Limb (tissue), 2 donors: ENCODE measurements around the gene CD93.

Source experiments
- DNase-seq, 2 donors: peaks; one replicate each; pipeline ENCODE4 v3.0.0-alpha.2; 2016; ENCODE audit errors: extremely low spot score in 2 of 2

CD93 gene

GRCh38 chr20:23086056-23086566 is at the start of gene CD93:
TSS of gene CD93 (minus strand) at chr20:23086324. CDS start at chr20:23086192, 132 bp downstream.
- no peak for DNase-seq

GRCh38 chr20:23133560-23133998 is 47.5 kb upstream of the CD93 start:
- no peak for DNase-seq

GRCh38 chr20:23132930-23133559 is 46.9 kb upstream of the CD93 start:
- DNase-seq, result no peak

GRCh38 chr20:23132293-23132929 is 46.3 kb upstream of the CD93 start:
- DNase-seq, result no peak

GRCh38 chr20:23131766-23132165 is 45.6 kb upstream of the CD93 start:
- DNase-seq, result no peak

GRCh38 chr20:23130622-23131140 is 44.6 kb upstream of the CD93 start:
- no peak for DNase-seq

- no peak for DNase-seq
Measured at GRCh38 chr20:23129891-23130621, 43.9 kb upstream of the CD93 start.

- DNase-seq, result no peak
Measured at GRCh38 chr20:23129266-23129665, 43.1 kb upstream of the CD93 start.

- no peak for DNase-seq
Measured at GRCh38 chr20:23128461-23129125, 42.5 kb upstream of the CD93 start.

- no peak for DNase-seq
Measured at GRCh38 chr20:23127506-23128279, 41.6 kb upstream of the CD93 start.

GRCh38 chr20:23126281-23127061 is 40.3 kb upstream of the CD93 start:
- no peak for DNase-seq

- no peak for DNase-seq
Measured at GRCh38 chr20:23125625-23126191, 39.6 kb upstream of the CD93 start.

- DNase-seq, result no peak
Measured at GRCh38 chr20:23125159-23125558, 39.0 kb upstream of the CD93 start.

GRCh38 chr20:23123886-23124285 is 37.8 kb upstream of the CD93 start:
- no peak for DNase-seq

GRCh38 chr20:23122796-23123655 is 36.9 kb upstream of the CD93 start:
- no peak for DNase-seq

- no peak for DNase-seq
Measured at GRCh38 chr20:23122321-23122720, 36.2 kb upstream of the CD93 start.

- no peak for DNase-seq
Measured at GRCh38 chr20:23121751-23122320, 35.7 kb upstream of the CD93 start.
